Mesenchymal stem cell (in vitro differentiated cells and primary cell): ENCODE results near the gene TMEFF2.

Source experiments
- DNase-seq: peaks from one replicate; pipeline ENCODE4 v3.0.0-alpha.2; 2013
- H2AFZ ChIP-seq: one replicate; pipeline ENCODE4 v1.6.1; 2013; ENCODE audit warnings: low read depth, mild to moderate bottlenecking, control low read depth, inconsistent platforms, low read length, moderate library complexity
- H2AK5ac ChIP-seq: 2 replicates; pipeline ENCODE4 v1.6.1; 2013; ENCODE audit warnings: low read length, moderate library complexity, mild to moderate bottlenecking, inconsistent platforms; ENCODE audit not compliant: severe bottlenecking
- H2BK120ac ChIP-seq: one replicate; pipeline ENCODE4 v1.6.1; 2013; ENCODE audit warnings: low read depth, mild to moderate bottlenecking, inconsistent platforms, low read length, moderate library complexity
- H2BK12ac ChIP-seq, 2 experiments: one replicate each; pipeline ENCODE4 v1.6.1; 2013; ENCODE audit warnings: inconsistent platforms in 2 of 2, low read length in 2 of 2, mild to moderate bottlenecking in 2 of 2, moderate library complexity in 2 of 2, control low read depth in 1 of 2
- H2BK15ac ChIP-seq: one replicate; pipeline ENCODE4 v1.6.1; 2013; ENCODE audit warnings: mild to moderate bottlenecking, low read depth, inconsistent platforms; ENCODE audit not compliant: poor library complexity, severe bottlenecking
- H2BK5ac ChIP-seq: 2 replicates; pipeline ENCODE4 v1.6.1; 2013; ENCODE audit warnings: low read depth, mild to moderate bottlenecking, low read length, control low read depth, inconsistent platforms; ENCODE audit not compliant: poor library complexity, severe bottlenecking
- H3K14ac ChIP-seq, 2 experiments: one replicate each; pipeline ENCODE4 v1.6.1; 2013; ENCODE audit warnings: inconsistent platforms in 2 of 2, low read length in 2 of 2, control low read depth in 1 of 2, mild to moderate bottlenecking in 1 of 2, moderate library complexity in 1 of 2
- H3K18ac ChIP-seq, 2 experiments: one replicate each; pipeline ENCODE4 v1.6.1; 2013; ENCODE audit warnings: inconsistent platforms in 2 of 2, low read length in 2 of 2, control low read depth in 1 of 2, low read depth in 1 of 2, mild to moderate bottlenecking in 1 of 2
- H3K23ac ChIP-seq, 2 experiments: one replicate each; pipeline ENCODE4 v1.6.1; 2013; ENCODE audit warnings: inconsistent platforms in 2 of 2, low read length in 2 of 2, mild to moderate bottlenecking in 2 of 2, moderate library complexity in 2 of 2, control low read depth in 1 of 2
- H3K27ac ChIP-seq: 2 replicates; pipeline ENCODE4 v1.5.1; 2013; ENCODE audit warnings: mild to moderate bottlenecking, moderate library complexity, low read length, control low read depth, inconsistent platforms; ENCODE audit not compliant: poor library complexity, severe bottlenecking
- H3K27me3 ChIP-seq, 2 experiments: 2 replicates each; pipeline versions ENCODE4 v1.6.1 to v1.7.0; 2013; ENCODE audit warnings: low read length in 2 of 2, mild to moderate bottlenecking in 2 of 2, moderate library complexity in 2 of 2, control low read depth in 1 of 2, inconsistent platforms in 1 of 2; ENCODE audit not compliant: control insufficient read depth in 1 of 2, insufficient read depth in 1 of 2
- H3K36me3 ChIP-seq, 2 experiments: 2 replicates each; pipeline versions ENCODE4 v1.6.1 to v1.7.0; 2013; ENCODE audit warnings: low read length in 2 of 2, control low read depth in 1 of 2, inconsistent platforms in 1 of 2, low read depth in 1 of 2, mild to moderate bottlenecking in 1 of 2; ENCODE audit not compliant: insufficient read depth in 2 of 2, control insufficient read depth in 1 of 2
- H3K4ac ChIP-seq, 2 experiments: one replicate each; pipeline ENCODE4 v1.6.1; 2013; ENCODE audit warnings: inconsistent platforms in 2 of 2, low read length in 2 of 2, mild to moderate bottlenecking in 2 of 2, moderate library complexity in 2 of 2, control low read depth in 1 of 2, low read depth in 1 of 2
- H3K4me1 ChIP-seq: 2 replicates; pipeline ENCODE4 v1.6.1; 2013; ENCODE audit warnings: low read depth, low read length, control low read depth; ENCODE audit not compliant: control insufficient read depth, insufficient read depth
- H3K4me2 ChIP-seq: 2 replicates; pipeline ENCODE4 v1.6.1; 2013; ENCODE audit warnings: low read length, mild to moderate bottlenecking, inconsistent platforms; ENCODE audit not compliant: poor library complexity, severe bottlenecking
- H3K4me3 ChIP-seq, 2 experiments: 2 replicates each; pipeline versions ENCODE4 v1.5.1 to v1.7.0; 2013; ENCODE audit warnings: low read length in 2 of 2, mild to moderate bottlenecking in 2 of 2, control low read depth in 1 of 2, low read depth in 1 of 2; ENCODE audit not compliant: insufficient read depth in 1 of 2
- H3K79me1 ChIP-seq: replicated peaks from 2 replicates; pipeline ENCODE4 v1.6.1; 2013; ENCODE audit warnings: mild to moderate bottlenecking, control low read depth, low read length, inconsistent platforms; ENCODE audit not compliant: poor library complexity, severe bottlenecking
- H3K9ac ChIP-seq: 2 replicates; pipeline ENCODE4 v1.7.0; 2013; ENCODE audit warnings: mild to moderate bottlenecking, low read length, moderate library complexity
- H3K9me3 ChIP-seq: 2 replicates; pipeline ENCODE4 v1.7.0; 2013; ENCODE audit warnings: mild to moderate bottlenecking, low read length; ENCODE audit not compliant: control insufficient read depth
- H4K8ac ChIP-seq: one replicate; pipeline ENCODE4 v1.6.1; 2013; ENCODE audit warnings: inconsistent platforms, mild to moderate bottlenecking, low read length, moderate library complexity
- H4K91ac ChIP-seq: one replicate; pipeline ENCODE4 v1.6.1; 2013; ENCODE audit warnings: mild to moderate bottlenecking, low read length, inconsistent platforms
- whole genome bisulfite sequencing: methylation state at CpG from one replicate; pipeline ENCODE4 v1.1.7; 2013; ENCODE audit warnings: mixed read lengths; 5-methylcytosine and 5-hydroxymethylcytosine counted together

The TMEFF2 gene

DNA sequence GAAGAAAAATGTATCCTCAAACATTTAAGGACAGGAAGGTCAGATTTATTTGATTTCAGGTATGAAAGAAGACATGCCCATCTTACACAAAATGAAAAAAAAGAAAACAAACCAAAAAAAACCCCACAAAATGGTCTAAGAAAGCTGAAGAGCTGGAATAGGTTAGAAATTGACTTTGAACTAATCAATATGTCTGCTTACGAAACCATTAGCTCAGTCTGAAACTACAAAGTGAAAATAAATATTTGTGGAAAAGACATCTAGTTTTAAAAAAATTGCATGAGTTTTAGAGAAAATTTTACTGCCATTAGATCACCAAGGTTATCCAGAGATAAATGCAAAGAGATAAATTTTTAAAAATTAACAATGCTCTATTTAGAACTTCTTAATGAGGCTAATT is 125.3 kb downstream of the TMEFF2 start:
- no peaks in the 10 kb centered on the region for H3K4me1 ChIP-seq
- H2AK5ac ChIP-seq = no peak overlapping the region
- no peak overlapping the region for H2BK5ac ChIP-seq
- H3K4me3 ChIP-seq = no peak overlapping the region
- no peak overlapping the region for H3K4me2 ChIP-seq
- H3K18ac ChIP-seq = no peak overlapping the region
- no peak overlapping the region for H3K4ac ChIP-seq
- no peaks in the 10 kb centered on the region for H3K79me1 ChIP-seq
- H3K27me3 ChIP-seq = no peaks in the 10 kb centered on the region
- H3K9ac ChIP-seq = no peak overlapping the region
- no peak overlapping the region for H2BK15ac ChIP-seq
- no peak overlapping the region for H2BK120ac ChIP-seq
- no peaks in the 10 kb centered on the region for H3K9me3 ChIP-seq
- no peak for DNase-seq
- H3K23ac ChIP-seq = no peak overlapping the region
- H3K14ac ChIP-seq = no peak overlapping the region
- H2AFZ ChIP-seq = no peak overlapping the region
- no peak overlapping the region for H4K8ac ChIP-seq
- no peak overlapping the region for H3K27ac ChIP-seq
- no peak overlapping the region for H4K91ac ChIP-seq
- H2BK12ac ChIP-seq = no peak overlapping the region
- no peaks in the 10 kb centered on the region for H3K36me3 ChIP-seq
- no CpG with 5 or more reads among the region's 1 CpG for WGBS

DNA sequence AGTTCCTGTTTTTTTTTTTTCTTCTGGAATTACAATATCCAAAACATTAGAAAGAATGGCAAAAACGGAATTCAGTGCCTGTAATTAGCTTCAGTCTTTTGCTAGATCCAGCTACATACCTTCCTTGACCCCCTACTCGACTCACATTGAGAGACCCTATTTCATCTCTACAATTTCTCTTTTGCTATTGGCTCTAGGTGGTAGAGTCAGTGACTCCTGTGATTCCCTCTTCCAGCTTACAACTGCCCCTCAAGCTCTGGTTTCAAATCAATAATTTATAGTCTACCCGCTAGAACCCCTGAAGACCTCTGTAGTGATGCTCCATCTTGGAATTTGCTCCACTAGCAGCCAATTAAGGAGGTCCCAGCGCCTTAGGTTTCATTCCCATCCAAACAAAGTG is 125.8 kb downstream of the TMEFF2 start:
- Histone ChIP-seq H2BK15ac (no peak overlapping the region), H4K91ac (no peak overlapping the region), H3K9ac (no peak overlapping the region), H2BK5ac (no peak overlapping the region), H3K9me3 (no peaks in the 10 kb centered on the region), H2BK120ac (no peak overlapping the region), H3K79me1 (no peaks in the 10 kb centered on the region), H3K4me1 (no peaks in the 10 kb centered on the region), H3K23ac (no peak overlapping the region), H3K4me3 (no peak overlapping the region), H3K27ac (no peak overlapping the region), H3K36me3 (no peaks in the 10 kb centered on the region), H3K4ac (no peak overlapping the region), H2AK5ac (peak overlapping the region; percentile 54), H3K18ac (no peak overlapping the region), H2BK12ac (no peak overlapping the region), H3K27me3 (no peaks in the 10 kb centered on the region), H3K14ac (no peak overlapping the region), H3K4me2 (no peak overlapping the region), H2AFZ (no peak overlapping the region), H4K8ac (no peak overlapping the region)
- no peak for DNase-seq
- WGBS = 93% methylated on average over 3 of the region's 4 CpGs

DNA sequence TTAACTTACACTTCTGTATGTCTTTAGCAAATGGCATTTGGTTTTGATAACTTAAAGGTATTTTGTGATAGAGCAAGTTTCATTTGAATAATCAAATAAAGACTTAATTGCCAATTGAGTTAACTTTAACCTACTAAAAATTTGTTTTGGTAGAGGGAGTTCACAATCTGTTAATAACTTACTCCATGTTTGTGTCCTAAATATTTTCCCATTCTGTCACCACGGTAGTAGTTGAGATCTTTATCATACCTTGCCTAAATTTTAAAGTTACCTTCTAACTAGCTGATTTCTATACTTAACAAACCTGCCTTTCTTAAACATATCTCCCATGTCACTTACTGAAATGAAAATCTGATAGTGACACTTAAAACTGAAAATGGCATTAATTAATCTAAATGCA is 127.1 kb downstream of the TMEFF2 start:
- Histone ChIP-seq H3K4me2 (no peak overlapping the region), H3K27me3 (no peaks in the 10 kb centered on the region), H2AK5ac (no peak overlapping the region), H2AFZ (no peak overlapping the region), H3K18ac (no peak overlapping the region), H3K9me3 (no peaks in the 10 kb centered on the region), H3K23ac (no peak overlapping the region), H3K27ac (no peak overlapping the region), H3K36me3 (no peaks in the 10 kb centered on the region), H4K8ac (no peak overlapping the region), H2BK120ac (no peak overlapping the region), H3K79me1 (no peaks in the 10 kb centered on the region), H2BK5ac (no peak overlapping the region), H3K4me1 (no peaks in the 10 kb centered on the region), H2BK12ac (no peak overlapping the region), H3K14ac (no peak overlapping the region), H3K4ac (no peak overlapping the region), H2BK15ac (no peak overlapping the region), H3K9ac (no peak overlapping the region), H4K91ac (no peak overlapping the region), H3K4me3 (no peak overlapping the region)
- 88% methylated on average over 1 of the region's 1 CpG for WGBS
- no peak for DNase-seq

DNA sequence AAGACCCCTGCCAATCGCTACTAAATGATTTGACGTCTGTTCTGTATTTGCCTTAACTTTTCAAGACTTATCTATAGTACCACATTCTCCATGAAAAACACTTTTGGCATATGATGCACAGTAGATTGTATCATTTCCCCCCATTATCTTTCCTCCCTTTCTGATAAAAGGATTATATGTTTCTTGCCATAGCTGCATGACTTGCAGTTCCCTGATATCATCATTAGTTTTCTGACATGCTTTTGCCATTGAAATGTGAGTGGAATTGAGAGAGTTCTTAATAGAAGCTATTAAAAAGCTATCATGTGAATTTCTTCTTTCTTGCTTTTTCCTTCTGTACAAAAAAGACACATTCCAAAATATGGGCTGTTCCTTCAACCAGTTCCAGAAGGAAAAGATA is 130.3 kb downstream of the TMEFF2 start:
- no peaks in the 10 kb centered on the region for H3K36me3 ChIP-seq

More for the DNA sequence above, 130.3 kb downstream of the TMEFF2 start:
- H3K9ac ChIP-seq = no peak overlapping the region
- H2BK15ac ChIP-seq = no peak overlapping the region
- no peak overlapping the region for H3K4ac ChIP-seq
- no peak overlapping the region for H2AK5ac ChIP-seq
- no peak for DNase-seq
- no peaks in the 10 kb centered on the region for H3K9me3 ChIP-seq
- H4K8ac ChIP-seq = no peak overlapping the region
- no peak overlapping the region for H3K14ac ChIP-seq
- no peak overlapping the region for H3K4me2 ChIP-seq
- H3K27me3 ChIP-seq = no peaks in the 10 kb centered on the region
- 97% methylated on average over 2 of the region's 2 CpGs for WGBS
- H3K79me1 ChIP-seq = no peaks in the 10 kb centered on the region
- no peak overlapping the region for H3K23ac ChIP-seq
- H4K91ac ChIP-seq = no peak overlapping the region
- no peak overlapping the region for H3K4me3 ChIP-seq
- no peak overlapping the region for H2BK12ac ChIP-seq
- no peaks in the 10 kb centered on the region for H3K4me1 ChIP-seq
- no peak overlapping the region for H3K27ac ChIP-seq
- H2BK5ac ChIP-seq = no peak overlapping the region
- no peak overlapping the region for H3K18ac ChIP-seq
- no peak overlapping the region for H2BK120ac ChIP-seq
- no peak overlapping the region for H2AFZ ChIP-seq
